ENCODE measurements around the gene PCDH18. TPM values are rescaled to one million over a fixed set of nuclear protein-coding genes. Genes with fewer than 3 reads are reported as not detected.
"Not testable (repeated sequence)": the region's sequence is repeated elsewhere in the genome, so short reads cannot be mapped to it uniquely, and the experiment has no call there.

PCDH18 gene
- total and polyA plus RNA-seq, 2 of the 4 experiments (the other 2 are of a cell fraction): 41.3 to 119 TPM

DNA sequence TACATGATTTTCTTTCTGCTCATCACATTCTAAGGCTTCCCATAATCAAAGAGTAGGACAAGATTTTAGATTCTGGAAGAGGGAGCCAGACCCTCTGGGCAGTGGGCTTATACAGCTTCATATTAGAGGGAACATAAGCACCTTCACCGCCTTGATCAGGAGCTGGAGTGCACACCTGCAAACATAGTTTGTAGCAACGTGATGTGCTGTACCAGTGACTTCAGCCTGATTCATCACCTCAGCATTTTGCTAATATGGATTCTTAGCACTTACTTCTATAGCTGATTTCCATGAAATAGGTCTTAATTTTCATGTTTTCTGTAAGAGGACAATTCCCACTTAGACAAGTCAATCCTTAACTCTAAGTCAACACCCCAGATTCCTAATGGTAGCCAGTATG, 36.7 kb downstream of the PCDH18 start:
- no CpG with 5 or more reads among the region's 2 CpGs for WGBS, 2 experiments (ENCODE audit: extremely low coverage in 2 of 2, insufficient read length in 1 of 2)
- Histone ChIP-seq H3K36me3 (ENCODE audit: control insufficient read depth, insufficient read depth, low read length) (no peaks in the 10 kb centered on the region), H3K4ac (ENCODE audit: low read depth, low read length) (no peak overlapping the region), H3K18ac (ENCODE audit: low read depth, low read length) (no peak overlapping the region), H2BK20ac (ENCODE audit: low read depth, low read length) (no peak overlapping the region), H3K14ac (replicated peaks; ENCODE audit: low read depth, low read length) (0 out of 2 replicates have a peak overlapping the region, but pooled peaks have one; percentile 32), H3K79me1 (ENCODE audit: low read depth in 1 of 2, low read length in 2 of 2) (no peaks in the 10 kb centered on the region), H2BK5ac (ENCODE audit: low read depth, low read length, poor library complexity, severe bottlenecking) (no peak overlapping the region), H4K5ac (ENCODE audit: low read depth, low read length) (no peak overlapping the region), H3K56ac (ENCODE audit: extremely low read depth, insufficient read depth, low read length) (no peak overlapping the region), H3K27me3 (ENCODE audit: control insufficient read depth, insufficient read depth, low read length) (no peaks in the 10 kb centered on the region), H4K20me1 (ENCODE audit: insufficient read depth, low read length) (no peaks in the 10 kb centered on the region), H3K9me1 (ENCODE audit: insufficient read depth, low read length) (no peaks in the 10 kb centered on the region), H3K4me2 (ENCODE audit: low read depth, low read length) (no peak overlapping the region), H2AFZ (replicated peaks; ENCODE audit: low read length, poor library complexity) (no peak overlapping the region), H4K91ac (ENCODE audit: insufficient read depth, low read depth, low read length) (no peak overlapping the region), H3K4me3 (ENCODE audit: insufficient read depth, low read depth, low read length) (no peak overlapping the region), H2BK120ac (ENCODE audit: low read depth, low read length) (no peak overlapping the region), H2AK5ac (ENCODE audit: low read depth, low read length) (no peak overlapping the region), H3K27ac (ENCODE audit: insufficient read depth, low read length) (no peak overlapping the region), H3K9ac (ENCODE audit: low read depth, low read length) (no peak overlapping the region), H3K23ac (ENCODE audit: low read depth, low read length) (no peak overlapping the region), H4K8ac (ENCODE audit: low read depth in 2 of 2, low read length in 2 of 2) (no peak overlapping the region), H2AK9ac (replicated peaks; ENCODE audit: low read depth, low read length, poor library complexity) (no peak overlapping the region), H3K9me3 (ENCODE audit: control insufficient read depth, insufficient read depth, low read length) (no peaks in the 10 kb centered on the region), H2BK15ac (ENCODE audit: low read depth, low read length) (no peak overlapping the region), H3K4me1 (ENCODE audit: control insufficient read depth, insufficient read depth, low read length) (no peaks in the 10 kb centered on the region)
- ATAC-seq (ENCODE audit: low read depth) (no peak), DNase-seq (no peak)
- intact Hi-C loops (cut with micrococcal nuclease) (no loop called here), dilution Hi-C loops (cut with HindIII; ENCODE audit: low sequenced_read_pairs, unreplicated experiment) (no loop called here), in situ Hi-C loops (cut with MboI; ENCODE audit: low sequenced_read_pairs) (no loop called here)
- ChIA-PET POLR2A (ENCODE audit: unreplicated experiment) (interaction anchor here (0.6 kb wide), 1 partner anchor 53 kb away, joined by 3 read pairs; no protein-coding TSS in a partner anchor), CTCF (no interaction called here)
- TF ChIP-seq NFE2L2 (IDR thresholded peaks at IDR 0.05; ENCODE audit: low read depth, low read length) (no peak), FOS (IDR thresholded peaks at IDR 0.05; ENCODE audit: low read depth, low read length) (no peak), RAD21 (IDR thresholded peaks at IDR 0.05; ENCODE audit: low read length) (no peak), MAZ (IDR thresholded peaks at IDR 0.05; ENCODE audit: borderline replicate concordance, low read depth, low read length) (no peak), SMC3 (IDR thresholded peaks at IDR 0.05; ENCODE audit: low read depth, low read length) (no peak), POLR2A (IDR thresholded peaks at IDR 0.05; ENCODE audit: low read depth, low read length) (no peak), RCOR1 (IDR thresholded peaks at IDR 0.05; ENCODE audit: insufficient replicate concordance, low read length) (no peak)
- TF ChIP-seq, protein P1, sequence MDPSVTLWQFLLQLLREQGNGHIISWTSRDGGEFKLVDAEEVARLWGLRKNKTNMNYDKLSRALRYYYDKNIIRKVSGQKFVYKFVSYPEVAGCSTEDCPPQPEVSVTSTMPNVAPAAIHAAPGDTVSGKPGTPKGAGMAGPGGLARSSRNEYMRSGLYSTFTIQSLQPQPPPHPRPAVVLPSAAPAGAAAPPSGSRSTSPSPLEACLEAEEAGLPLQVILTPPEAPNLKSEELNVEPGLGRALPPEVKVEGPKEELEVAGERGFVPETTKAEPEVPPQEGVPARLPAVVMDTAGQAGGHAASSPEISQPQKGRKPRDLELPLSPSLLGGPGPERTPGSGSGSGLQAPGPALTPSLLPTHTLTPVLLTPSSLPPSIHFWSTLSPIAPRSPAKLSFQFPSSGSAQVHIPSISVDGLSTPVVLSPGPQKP (IDR thresholded peaks at IDR 0.05; ENCODE audit: borderline replicate concordance, low read depth, low read length): no peak
- BruUV-seq (replicated peaks): no TSS peak

DNA sequence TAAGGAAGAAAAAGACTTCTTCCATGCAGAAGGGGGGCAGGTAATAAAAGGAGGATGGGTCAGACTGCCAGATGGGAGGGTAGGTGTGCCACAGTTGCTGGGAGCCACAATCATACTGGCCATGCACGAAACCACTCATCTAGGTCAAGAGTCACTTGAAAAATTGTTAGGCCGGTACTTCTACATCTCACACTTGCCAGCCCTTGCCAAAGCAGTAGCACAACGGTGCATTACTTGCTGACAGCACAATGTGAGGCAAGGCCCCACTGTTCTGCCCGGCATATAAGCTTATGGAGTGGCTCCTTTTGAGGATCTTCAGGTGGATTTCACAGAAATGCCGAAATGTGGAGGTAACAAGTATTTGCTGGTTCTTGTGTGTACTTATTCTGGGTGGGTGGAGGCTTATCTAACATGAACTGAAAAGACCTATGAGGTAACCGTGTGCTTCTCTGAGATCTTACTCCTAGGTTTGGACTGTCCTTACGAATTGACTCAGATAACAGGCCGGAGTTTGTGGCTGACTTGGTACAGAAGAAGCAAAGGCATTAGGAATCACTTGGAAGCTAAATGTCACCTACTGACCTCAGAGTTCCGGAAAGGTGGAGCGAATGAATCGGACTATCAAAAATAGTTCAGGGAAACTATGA, 48.9 kb downstream of the PCDH18 start:
- H3K56ac ChIP-seq (ENCODE audit: extremely low read depth, insufficient read depth, low read length); H3K4me1 ChIP-seq (ENCODE audit: control insufficient read depth, insufficient read depth, low read length); ATAC-seq (ENCODE audit: low read depth); H3K27me3 ChIP-seq (ENCODE audit: control insufficient read depth, insufficient read depth, low read length); H3K36me3 ChIP-seq (ENCODE audit: control insufficient read depth, insufficient read depth, low read length); H4K20me1 ChIP-seq (ENCODE audit: insufficient read depth, low read length); BruUV-seq (replicated peaks); POLR2A ChIA-PET (ENCODE audit: unreplicated experiment); DNase-seq; H2BK15ac ChIP-seq (ENCODE audit: low read depth, low read length); H3K4me2 ChIP-seq (ENCODE audit: low read depth, low read length); in situ Hi-C loops (cut with MboI; ENCODE audit: low sequenced_read_pairs); intact Hi-C loops (cut with micrococcal nuclease); H3K79me1 ChIP-seq (ENCODE audit: low read depth in 1 of 2, low read length in 2 of 2); H3K18ac ChIP-seq (ENCODE audit: low read depth, low read length); H2BK120ac ChIP-seq (ENCODE audit: low read depth, low read length); dilution Hi-C loops (cut with HindIII; ENCODE audit: low sequenced_read_pairs, unreplicated experiment); H2AFZ ChIP-seq (replicated peaks; ENCODE audit: low read length, poor library complexity); H3K4ac ChIP-seq (ENCODE audit: low read depth, low read length); H3K9me1 ChIP-seq (ENCODE audit: insufficient read depth, low read length); H2BK5ac ChIP-seq (ENCODE audit: low read depth, low read length, poor library complexity, severe bottlenecking); H3K9me3 ChIP-seq (ENCODE audit: control insufficient read depth, insufficient read depth, low read length); H4K5ac ChIP-seq (ENCODE audit: low read depth, low read length); H4K8ac ChIP-seq (ENCODE audit: low read depth in 2 of 2, low read length in 2 of 2); H3K4me3 ChIP-seq (ENCODE audit: insufficient read depth, low read depth, low read length); H3K23ac ChIP-seq (ENCODE audit: low read depth, low read length); H4K91ac ChIP-seq (ENCODE audit: insufficient read depth, low read depth, low read length); H3K9ac ChIP-seq (ENCODE audit: low read depth, low read length); H2BK20ac ChIP-seq (ENCODE audit: low read depth, low read length); H3K14ac ChIP-seq (replicated peaks; ENCODE audit: low read depth, low read length); H2AK5ac ChIP-seq (ENCODE audit: low read depth, low read length); H2AK9ac ChIP-seq (replicated peaks; ENCODE audit: low read depth, low read length, poor library complexity); H3K27ac ChIP-seq (ENCODE audit: insufficient read depth, low read length): not testable (repeated sequence)
- WGBS, 2 experiments (ENCODE audit: extremely low coverage in 2 of 2, insufficient read length in 1 of 2): 96% methylated on average over 4 of the region's 11 CpGs; no CpG with 5 or more reads in 1 of the 2 experiments
- CTCF ChIA-PET: interaction anchor here (0.9 kb wide), 1 partner anchor 8 kb away, joined by 3 read pairs; no protein-coding TSS in a partner anchor
